GM21423 (cell line): ENCODE measurements around the gene ARMC7.

Source experiments
- ATAC-seq: cut with Tn5 transposase; IDR thresholded peaks from one replicate; pipeline ENCODE4 v1.9.1; 2021; ENCODE audit warnings: mild to moderate bottlenecking, moderate library complexity; ENCODE audit not compliant: unreplicated experiment

ARMC7 gene

DNA sequence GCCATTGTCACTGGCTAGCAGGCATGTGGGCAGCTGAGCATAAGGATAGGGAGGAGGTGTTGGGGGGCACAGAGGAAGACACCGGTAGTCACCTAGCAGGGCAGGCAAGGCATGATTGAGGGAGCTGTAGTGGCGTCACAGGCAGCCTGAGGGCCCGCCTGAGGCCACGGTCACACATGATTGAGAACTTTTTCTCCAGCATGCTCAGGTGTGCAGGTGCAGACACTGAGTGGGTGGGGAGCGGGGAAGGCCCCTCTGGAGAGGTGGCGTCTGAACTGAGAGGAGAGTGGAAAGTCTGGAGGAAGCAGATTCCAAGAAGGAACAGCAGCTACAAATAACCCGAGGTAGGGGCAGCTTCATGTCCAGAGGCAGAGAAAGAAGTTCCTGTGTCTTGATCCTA, 10.9 kb upstream of the ARMC7 start:
- ATAC-seq = no peak

DNA sequence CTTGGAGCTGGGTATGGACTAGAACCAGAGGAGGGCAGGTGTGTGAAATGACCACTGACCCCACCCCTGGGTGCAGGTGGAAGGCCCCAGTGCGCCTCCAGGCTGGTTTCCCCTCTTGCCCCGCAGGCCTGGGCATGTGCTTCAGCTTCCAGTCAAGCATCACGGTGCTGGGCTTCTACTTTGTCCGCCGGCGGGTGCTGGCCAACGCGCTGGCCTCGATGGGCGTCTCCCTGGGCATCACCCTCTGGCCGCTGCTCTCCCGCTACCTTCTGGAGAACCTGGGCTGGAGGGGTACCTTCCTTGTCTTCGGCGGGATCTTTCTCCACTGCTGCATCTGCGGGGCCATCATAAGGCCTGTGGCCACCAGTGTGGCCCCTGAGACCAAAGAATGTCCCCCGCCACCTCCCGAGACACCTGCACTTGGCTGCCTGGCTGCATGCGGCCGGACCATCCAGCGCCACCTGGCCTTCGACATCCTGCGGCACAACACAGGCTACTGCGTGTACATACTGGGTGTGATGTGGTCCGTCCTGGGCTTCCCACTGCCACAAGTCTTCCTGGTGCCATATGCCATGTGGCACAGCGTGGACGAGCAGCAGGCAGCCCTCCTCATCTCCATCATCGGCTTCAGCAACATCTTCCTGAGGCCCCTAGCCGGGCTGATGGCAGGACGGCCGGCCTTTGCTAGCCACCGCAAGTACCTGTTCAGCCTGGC, 9.7 kb upstream of the ARMC7 start:
- no peak for ATAC-seq

DNA sequence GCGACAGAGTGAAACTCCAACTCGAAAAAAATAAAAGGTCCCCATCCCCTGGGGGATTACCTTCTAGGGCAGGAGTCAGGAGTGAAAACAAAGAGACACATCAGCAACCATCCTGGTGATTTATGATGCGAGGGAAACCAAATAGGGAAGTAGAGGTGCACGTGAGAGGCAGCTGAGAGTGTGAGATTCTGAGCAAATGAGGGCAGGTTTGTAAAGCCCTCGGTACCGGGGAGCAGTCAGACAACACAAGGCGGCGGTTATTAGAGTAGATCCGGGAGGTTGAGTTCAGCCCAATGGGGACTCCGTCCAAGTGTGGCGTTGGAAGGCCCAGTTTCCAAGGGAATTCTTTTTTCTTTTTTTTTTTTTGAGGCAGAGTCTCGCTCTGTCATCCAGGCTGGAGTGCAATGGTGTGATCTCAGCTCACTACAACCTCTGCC, 7.4 kb upstream of the ARMC7 start:
- ATAC-seq = no peak

GRCh38 chr17:75103601-75104554, 5.9 kb upstream of the ARMC7 start:
- ATAC-seq = no peak

GRCh38 chr17:75105126-75106080, 4.4 kb upstream of the ARMC7 start:
- no peak for ATAC-seq

- no peak for ATAC-seq
Measured at GRCh38 chr17:75108193-75108592, 1.6 kb upstream of the ARMC7 start.

DNA sequence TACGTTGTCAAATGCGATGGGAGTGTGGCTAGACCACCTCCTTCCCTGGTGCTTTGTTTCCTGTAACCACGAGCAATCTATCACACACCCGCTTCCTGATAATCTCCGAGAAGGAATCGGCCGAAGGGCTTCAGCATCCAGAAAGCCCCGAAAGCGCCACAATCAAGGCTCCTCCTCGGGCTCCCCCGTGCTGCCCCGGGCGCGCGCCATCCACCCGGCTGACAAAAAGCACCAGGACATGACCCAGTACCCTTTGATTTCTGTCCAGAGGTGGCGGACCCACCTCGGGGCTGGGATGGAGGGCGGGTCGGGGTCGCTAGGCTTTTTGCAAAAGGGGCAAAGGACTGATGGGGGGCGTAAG, 743 bp upstream of the ARMC7 start:
- no peak for ATAC-seq

GRCh38 chr17:75110234-75110937, 617 bp downstream of the ARMC7 start:
- ATAC-seq = no peak

DNA sequence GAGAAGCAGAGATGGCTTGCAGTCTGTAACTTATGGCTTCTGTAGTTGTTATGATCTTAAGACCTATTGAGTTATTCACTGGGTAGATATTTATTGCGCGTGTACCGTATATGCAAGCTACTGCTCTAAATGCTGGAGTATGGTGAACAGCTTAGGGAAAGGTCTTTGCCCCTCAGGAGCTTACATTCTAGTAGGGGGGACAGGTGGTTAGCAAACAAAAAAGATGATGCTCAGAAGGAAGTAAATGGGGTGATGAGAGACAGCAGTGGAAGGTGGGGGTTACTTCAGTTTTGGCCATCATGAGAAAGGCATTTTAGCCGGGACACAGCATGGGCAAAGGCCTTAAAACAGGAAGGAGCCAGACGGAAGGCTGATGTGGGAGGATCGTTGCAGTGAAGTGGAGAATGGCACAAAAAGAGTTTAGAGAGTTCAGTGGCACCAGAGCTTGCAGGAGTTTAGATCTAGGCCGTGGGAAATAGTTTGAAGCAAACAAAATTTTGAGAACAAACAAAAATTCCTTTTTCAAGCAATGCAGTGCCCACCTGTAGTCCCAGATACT, 2.1 kb downstream of the ARMC7 start:
- no peak for ATAC-seq

DNA sequence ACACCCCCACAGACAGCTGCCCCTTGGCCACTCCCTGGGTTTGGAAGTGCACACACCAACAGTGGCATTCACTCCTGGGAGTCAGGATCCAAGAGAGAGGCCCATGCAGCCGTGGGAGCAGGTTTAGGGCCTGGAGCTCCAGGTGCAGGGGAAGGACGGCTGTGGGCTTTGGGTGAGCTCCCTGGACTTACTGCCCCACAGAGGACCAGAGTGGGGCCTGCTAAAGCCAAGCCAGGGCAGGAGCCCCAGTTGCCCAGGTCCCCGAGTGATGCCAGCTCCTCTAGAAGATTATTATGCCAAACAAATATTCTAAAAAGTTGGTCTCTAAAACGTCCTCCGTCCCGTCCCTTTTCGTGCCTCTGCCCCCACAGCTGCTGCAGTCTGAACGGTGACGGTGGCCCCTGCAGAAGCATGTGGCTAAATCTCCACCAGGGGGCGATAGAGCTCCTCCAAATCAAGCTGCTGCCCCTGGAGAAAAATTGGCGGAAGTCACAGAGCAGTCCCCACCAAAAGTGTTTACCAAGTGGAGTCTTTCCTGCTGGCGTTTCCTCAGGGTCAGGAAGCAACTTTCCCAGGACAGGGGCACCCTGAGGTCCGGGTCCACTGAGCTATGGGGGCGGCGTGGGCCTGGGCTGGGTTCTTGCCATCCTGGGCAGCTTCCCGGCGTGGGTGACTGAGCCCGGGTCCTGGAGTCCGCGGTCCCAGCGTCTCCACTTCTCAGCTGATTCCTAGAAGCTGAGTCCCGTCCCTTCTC, 4.2 kb downstream of the ARMC7 start:
- no peak for ATAC-seq

- ATAC-seq = no peak
Measured at GRCh38 chr17:75114552-75115314, 5.0 kb downstream of the ARMC7 start.

DNA sequence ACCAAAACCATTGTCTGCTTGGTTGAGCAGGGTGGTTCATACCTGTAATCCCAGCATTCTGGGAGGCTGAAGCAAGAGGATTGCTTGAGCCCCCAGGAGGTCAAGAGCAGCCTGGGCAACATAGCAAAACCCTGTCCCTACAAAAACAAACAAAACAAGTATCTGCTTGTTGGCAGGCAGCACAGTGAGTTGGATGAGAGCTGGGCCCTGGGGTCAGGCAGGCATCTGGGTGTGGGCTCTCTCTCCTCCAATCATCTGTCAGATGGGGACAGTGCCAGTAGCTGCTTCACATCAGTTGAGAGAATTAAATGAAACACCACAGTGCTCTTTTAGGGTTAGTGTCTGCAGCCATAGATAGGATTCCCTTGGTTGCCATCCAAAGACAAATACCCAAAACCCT, 5.8 kb downstream of the ARMC7 start:
- no peak for ATAC-seq

DNA sequence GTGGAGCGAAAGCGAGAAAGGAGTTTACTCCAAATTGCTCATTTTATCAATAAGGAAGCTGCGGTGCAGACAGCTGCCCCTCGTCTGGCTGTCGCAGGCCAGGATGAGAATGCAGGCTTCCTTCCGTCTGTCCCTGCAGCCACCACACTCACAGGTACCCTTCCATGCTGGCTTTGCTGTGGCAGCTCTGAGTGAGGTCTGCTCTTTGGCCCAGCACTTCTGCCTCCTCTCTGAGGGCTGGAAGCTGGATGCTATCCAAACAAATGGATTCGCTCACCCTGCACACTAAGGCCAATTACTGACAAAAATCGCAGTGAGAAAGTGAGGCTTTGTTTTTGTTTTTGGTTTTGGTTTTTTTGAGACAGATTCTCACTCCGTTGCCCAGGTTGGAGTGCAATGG, 7.0 kb downstream of the ARMC7 start:
- ATAC-seq = no peak

DNA sequence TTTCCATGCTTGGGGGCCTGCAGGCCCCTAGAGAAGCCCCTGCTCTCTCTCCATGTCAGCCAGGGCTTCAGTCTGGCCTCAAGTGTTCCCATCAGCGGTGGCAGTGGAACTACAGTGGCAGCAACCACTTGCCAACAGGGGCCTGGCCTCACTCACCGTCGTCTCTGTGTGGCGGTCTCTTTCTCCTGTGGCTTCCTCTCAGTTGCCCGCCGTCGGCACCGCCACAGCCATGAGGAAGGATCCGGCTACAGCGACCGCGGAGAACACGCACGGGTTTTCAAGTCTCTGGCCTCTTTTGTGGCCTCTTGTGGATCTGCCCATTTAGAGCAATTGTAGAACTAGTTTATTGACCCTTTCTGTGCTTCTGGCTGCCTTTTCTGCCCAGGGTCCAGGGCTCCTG, 8.5 kb downstream of the ARMC7 start:
- no peak for ATAC-seq

- ATAC-seq = no peak
Measured at GRCh38 chr17:75124041-75124818, 14.5 kb downstream of the ARMC7 start.

DNA sequence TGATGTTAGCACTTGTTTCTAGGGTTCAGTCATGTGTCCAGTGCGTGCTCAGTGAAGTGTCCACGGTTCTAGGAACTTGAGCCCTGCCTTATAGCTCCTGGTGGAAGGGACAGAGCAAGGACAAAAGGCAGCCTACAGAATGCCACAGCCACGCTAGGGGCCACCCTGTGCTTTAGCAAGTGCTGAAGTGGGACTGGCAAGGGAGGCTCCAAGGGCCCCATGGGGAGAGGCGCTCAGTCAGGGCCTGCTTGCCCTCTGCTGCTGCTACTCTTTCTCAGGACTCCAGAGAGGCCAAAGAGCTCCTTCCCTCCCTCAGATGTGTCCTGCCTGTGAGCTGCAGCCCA, 15.0 kb downstream of the ARMC7 start:
- ATAC-seq = no peak

- ATAC-seq = no peak
Measured at GRCh38 chr17:75125984-75126383, 16.2 kb downstream of the ARMC7 start.

DNA sequence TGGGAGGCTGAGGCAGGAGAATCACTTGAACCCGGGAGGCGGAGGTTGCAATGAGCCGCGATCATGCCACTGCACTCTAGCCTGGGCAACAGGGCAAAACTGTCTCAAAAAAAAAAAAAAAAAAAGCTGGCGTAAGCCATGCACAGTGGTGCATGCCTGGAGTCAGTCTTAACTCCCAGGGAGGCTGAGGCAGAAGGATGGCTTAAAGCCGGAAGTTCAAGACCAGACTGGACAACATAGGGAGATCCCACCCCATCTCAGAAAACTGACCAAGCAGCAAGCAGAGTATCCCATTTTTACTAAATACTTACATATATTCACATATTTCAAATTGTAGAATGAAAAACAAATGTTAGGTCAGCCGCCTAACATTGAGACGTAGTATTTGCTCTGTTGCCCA, 17.2 kb downstream of the ARMC7 start:
- ATAC-seq = no peak
